ENCODE results near the gene GDA. TPM values are rescaled to one million over a fixed set of nuclear protein-coding genes. Genes with fewer than 3 reads are reported as not detected.
"Not testable (repeated sequence)": the region's sequence is repeated elsewhere in the genome, so short reads cannot be mapped to it uniquely, and the experiment has no call there.

Gene GDA
- polyA plus RNA-seq, 4 donors, result 33.1 to 210 (median 124) TPM

DNA sequence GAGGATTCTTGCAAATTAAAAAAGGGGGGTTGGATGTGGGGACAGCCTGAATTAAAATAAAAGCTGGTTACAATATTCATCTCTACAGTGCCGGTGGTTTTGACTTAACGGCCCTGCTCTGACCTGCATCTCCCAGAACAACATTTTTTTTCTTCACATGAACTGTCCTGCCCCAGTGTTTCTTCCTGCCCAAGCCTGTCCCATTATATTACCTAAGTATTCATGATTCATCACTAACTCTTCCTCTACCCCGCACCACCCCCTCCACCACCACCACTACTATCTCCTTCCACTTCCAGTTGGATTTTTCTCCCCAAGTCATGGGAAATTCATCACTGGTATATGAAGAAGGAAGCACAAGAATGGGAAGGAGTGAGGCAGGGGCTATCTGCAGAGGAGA, 125.7 kb downstream of the GDA start:
- Histone ChIP-seq H3K4me1 (ENCODE audit: control insufficient read depth in 3 of 3, insufficient read depth in 2 of 3, low read depth in 1 of 3, low read length in 2 of 3) (no peaks in the 10 kb centered on the region), H3K9me3 (ENCODE audit: control insufficient read depth in 2 of 2, insufficient read depth in 1 of 2, low read depth in 1 of 2, low read length in 1 of 2) (no peaks in the 10 kb centered on the region), H3K27ac (ENCODE audit: low read depth in 1 of 3, low read length in 2 of 3) (no peak overlapping the region), H3K27me3 (ENCODE audit: control insufficient read depth in 3 of 3, insufficient read depth in 3 of 3, low read length in 3 of 3) (no peaks in the 10 kb centered on the region), H3K4me3 (ENCODE audit: low read depth in 1 of 3, low read length in 3 of 3) (no peak overlapping the region), H3K36me3 (ENCODE audit: control insufficient read depth in 3 of 3, insufficient read depth in 2 of 3, low read depth in 1 of 3, low read length in 3 of 3) (no peaks in the 10 kb centered on the region)
- FAIRE-seq (no peak), DNase-seq (no peak)
- WGBS, 3 donors, result 86 to 98% (median 90%) methylated on average over 3 of the region's 3 CpGs

- no peaks in the 10 kb centered on the region for H3K27me3 ChIP-seq (ENCODE audit: control insufficient read depth in 3 of 3, insufficient read depth in 3 of 3, low read length in 3 of 3)
- H3K27ac ChIP-seq (ENCODE audit: low read depth in 1 of 3, low read length in 2 of 3), result no peak overlapping the region
- no peak overlapping the region for H3K4me3 ChIP-seq (ENCODE audit: low read depth in 1 of 3, low read length in 3 of 3)
- no peak for FAIRE-seq
- H3K36me3 ChIP-seq (ENCODE audit: control insufficient read depth in 3 of 3, insufficient read depth in 2 of 3, low read depth in 1 of 3, low read length in 3 of 3), result no peaks in the 10 kb centered on the region
- WGBS, 3 donors, result 78 to 82% (median 80%) methylated on average over 1 of the region's 1 CpG
- no peaks in the 10 kb centered on the region for H3K9me3 ChIP-seq (ENCODE audit: control insufficient read depth in 2 of 2, insufficient read depth in 1 of 2, low read depth in 1 of 2, low read length in 1 of 2)
- no peaks in the 10 kb centered on the region for H3K4me1 ChIP-seq (ENCODE audit: control insufficient read depth in 3 of 3, insufficient read depth in 2 of 3, low read depth in 1 of 3, low read length in 2 of 3)
- DNase-seq, result no peak
Observed at GRCh38 chr9:72276429-72276828, 127.2 kb downstream of the GDA start.

- Histone ChIP-seq H3K4me3 (ENCODE audit: low read depth in 1 of 3, low read length in 3 of 3) (no peak overlapping the region), H3K4me1 (ENCODE audit: control insufficient read depth in 3 of 3, insufficient read depth in 2 of 3, low read depth in 1 of 3, low read length in 2 of 3) (no peaks in the 10 kb centered on the region), H3K27ac (ENCODE audit: low read depth in 1 of 3, low read length in 2 of 3) (no peak overlapping the region), H3K36me3 (ENCODE audit: control insufficient read depth in 3 of 3, insufficient read depth in 2 of 3, low read depth in 1 of 3, low read length in 3 of 3) (no peaks in the 10 kb centered on the region), H3K9me3 (ENCODE audit: control insufficient read depth in 2 of 2, insufficient read depth in 1 of 2, low read depth in 1 of 2, low read length in 1 of 2) (no peaks in the 10 kb centered on the region), H3K27me3 (ENCODE audit: control insufficient read depth in 3 of 3, insufficient read depth in 3 of 3, low read length in 3 of 3) (no peaks in the 10 kb centered on the region)
- DNase-seq, result peak in 1 of 2 donors; percentile 59
- WGBS, 3 donors, result 24 to 49% (median 27%) methylated on average over 2 of the region's 2 CpGs
- FAIRE-seq, result no peak
Observed at GRCh38 chr9:72278959-72279358, 129.7 kb downstream of the GDA start.

DNA sequence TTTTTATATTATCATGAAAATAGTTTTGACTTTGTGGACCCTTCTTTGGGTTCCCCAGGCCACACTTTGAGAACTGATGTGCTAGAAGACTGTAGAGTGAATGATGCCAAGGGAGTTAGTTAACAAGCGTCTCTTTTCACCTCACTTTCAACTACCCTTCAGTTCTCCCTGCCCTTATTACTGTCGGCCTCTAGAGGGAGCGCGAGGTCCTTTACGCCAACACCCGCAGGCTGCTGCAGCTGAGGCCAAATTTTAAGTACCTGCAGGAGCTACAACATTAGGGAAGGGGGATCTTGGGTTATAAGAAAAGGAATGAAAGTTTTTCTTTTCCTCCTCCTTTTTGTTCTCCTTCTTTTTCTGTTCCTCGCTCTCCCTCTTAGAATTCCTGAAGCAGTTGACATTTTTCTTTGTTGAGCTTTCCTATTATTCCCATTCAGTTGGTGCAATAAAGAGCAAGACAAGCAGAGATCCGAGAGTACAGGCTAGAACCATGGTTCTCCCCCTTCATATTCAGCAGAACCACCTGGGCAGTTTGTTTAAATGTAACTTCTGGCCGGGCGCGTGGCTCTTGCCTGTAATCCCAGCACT, 131.8 kb downstream of the GDA start:
- 32 to 35% (median 34%) methylated on average over 11 of the region's 11 CpGs for WGBS, 3 donors
- no peak for FAIRE-seq

GRCh38 chr9:72289401-72289800, 140.2 kb downstream of the GDA start:
- FAIRE-seq, result no peak
- DNase-seq, result no peak

More for the DNA sequence above, 131.8 kb downstream of the GDA start:
- DNase-seq, result peak; percentile 72 to 78
- Histone ChIP-seq H3K27ac (ENCODE audit: low read depth in 1 of 3, low read length in 2 of 3) (no peak overlapping the region), H3K4me3 (ENCODE audit: low read depth in 1 of 3, low read length in 3 of 3) (no peak overlapping the region), H3K4me1 (ENCODE audit: control insufficient read depth in 3 of 3, insufficient read depth in 2 of 3, low read depth in 1 of 3, low read length in 2 of 3) (no peaks in the 10 kb centered on the region), H3K9me3 (ENCODE audit: control insufficient read depth in 2 of 2, insufficient read depth in 1 of 2, low read depth in 1 of 2, low read length in 1 of 2) (no peaks in the 10 kb centered on the region), H3K36me3 (ENCODE audit: control insufficient read depth in 3 of 3, insufficient read depth in 2 of 3, low read depth in 1 of 3, low read length in 3 of 3) (no peaks in the 10 kb centered on the region), H3K27me3 (ENCODE audit: control insufficient read depth in 3 of 3, insufficient read depth in 3 of 3, low read length in 3 of 3) (no peaks in the 10 kb centered on the region)

DNA sequence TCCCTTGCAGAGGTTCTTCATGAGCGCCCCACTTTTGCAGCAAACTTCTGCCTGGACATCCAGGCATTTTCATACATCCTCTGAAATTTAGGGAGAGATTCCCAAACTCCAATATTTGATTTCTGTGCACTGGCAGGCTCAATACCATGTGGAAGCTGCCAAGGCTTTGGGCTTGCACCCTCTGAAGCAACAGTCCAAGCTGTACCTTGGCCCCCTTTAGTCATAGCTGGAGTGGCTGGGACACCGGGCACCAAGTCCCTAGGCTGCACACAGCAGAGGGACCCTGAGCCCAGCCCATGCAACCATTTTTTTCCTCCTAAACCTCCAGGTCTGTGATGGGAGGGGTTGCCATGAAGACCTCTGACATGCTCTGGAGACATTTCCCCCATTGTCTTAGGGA, 141.1 kb downstream of the GDA start:
- no peak for FAIRE-seq
- no peak overlapping the region for H3K4me3 ChIP-seq (ENCODE audit: low read depth in 1 of 3, low read length in 3 of 3)
- no peaks in the 10 kb centered on the region for H3K27me3 ChIP-seq (ENCODE audit: control insufficient read depth in 3 of 3, insufficient read depth in 3 of 3, low read length in 3 of 3)
- no peak for DNase-seq
- peaks cover 0 to 17% of the 10 kb centered on the region in 2 donors for H3K9me3 ChIP-seq (ENCODE audit: control insufficient read depth in 2 of 2, insufficient read depth in 1 of 2, low read depth in 1 of 2, low read length in 1 of 2)
- WGBS, 3 donors, result 89 to 97% (median 93%) methylated on average over 2 of the region's 2 CpGs
- H3K27ac ChIP-seq (ENCODE audit: low read depth in 1 of 3, low read length in 2 of 3), result no peak overlapping the region
- peaks cover 0 to 25% (median 4%) of the 10 kb centered on the region in 3 donors for H3K4me1 ChIP-seq (ENCODE audit: control insufficient read depth in 3 of 3, insufficient read depth in 2 of 3, low read depth in 1 of 3, low read length in 2 of 3)
- H3K36me3 ChIP-seq (ENCODE audit: control insufficient read depth in 3 of 3, insufficient read depth in 2 of 3, low read depth in 1 of 3, low read length in 3 of 3), result no peaks in the 10 kb centered on the region

More at GRCh38 chr9:72289401-72289800, 140.2 kb downstream of the GDA start:
- Histone ChIP-seq H3K4me1 (ENCODE audit: control insufficient read depth in 3 of 3, insufficient read depth in 2 of 3, low read depth in 1 of 3, low read length in 2 of 3) (peaks cover 0 to 18% (median 4%) of the 10 kb centered on the region in 3 donors), H3K9me3 (ENCODE audit: control insufficient read depth in 2 of 2, insufficient read depth in 1 of 2, low read depth in 1 of 2, low read length in 1 of 2) (peaks cover 0 to 17% of the 10 kb centered on the region in 2 donors), H3K4me3 (ENCODE audit: low read depth in 1 of 3, low read length in 3 of 3) (no peak overlapping the region), H3K36me3 (ENCODE audit: control insufficient read depth in 3 of 3, insufficient read depth in 2 of 3, low read depth in 1 of 3, low read length in 3 of 3) (no peaks in the 10 kb centered on the region), H3K27me3 (ENCODE audit: control insufficient read depth in 3 of 3, insufficient read depth in 3 of 3, low read length in 3 of 3) (no peaks in the 10 kb centered on the region), H3K27ac (ENCODE audit: low read depth in 1 of 3, low read length in 2 of 3) (no peak overlapping the region)
- WGBS, 3 donors, result 59 to 75% (median 67%) methylated on average over 2 of the region's 2 CpGs

- not testable (repeated sequence) for H3K36me3 ChIP-seq (ENCODE audit: control insufficient read depth in 3 of 3, insufficient read depth in 2 of 3, low read depth in 1 of 3, low read length in 3 of 3); H3K27ac ChIP-seq (ENCODE audit: low read depth in 1 of 3, low read length in 2 of 3); H3K4me3 ChIP-seq (ENCODE audit: low read depth in 1 of 3, low read length in 3 of 3); DNase-seq; FAIRE-seq; H3K27me3 ChIP-seq (ENCODE audit: control insufficient read depth in 3 of 3, insufficient read depth in 3 of 3, low read length in 3 of 3)
- H3K4me1 ChIP-seq (ENCODE audit: control insufficient read depth in 3 of 3, insufficient read depth in 2 of 3, low read depth in 1 of 3, low read length in 2 of 3), result peaks cover 2 to 38% (median 4%) of the 10 kb centered on the region in 3 donors
- WGBS, 3 donors, result 76 to 80% (median 78%) methylated on average over 5 of the region's 5 CpGs
- peaks cover 0 to 17% of the 10 kb centered on the region in 2 donors for H3K9me3 ChIP-seq (ENCODE audit: control insufficient read depth in 2 of 2, insufficient read depth in 1 of 2, low read depth in 1 of 2, low read length in 1 of 2)
Observed at GRCh38 chr9:72291576-72291975, 142.3 kb downstream of the GDA start.

DNA sequence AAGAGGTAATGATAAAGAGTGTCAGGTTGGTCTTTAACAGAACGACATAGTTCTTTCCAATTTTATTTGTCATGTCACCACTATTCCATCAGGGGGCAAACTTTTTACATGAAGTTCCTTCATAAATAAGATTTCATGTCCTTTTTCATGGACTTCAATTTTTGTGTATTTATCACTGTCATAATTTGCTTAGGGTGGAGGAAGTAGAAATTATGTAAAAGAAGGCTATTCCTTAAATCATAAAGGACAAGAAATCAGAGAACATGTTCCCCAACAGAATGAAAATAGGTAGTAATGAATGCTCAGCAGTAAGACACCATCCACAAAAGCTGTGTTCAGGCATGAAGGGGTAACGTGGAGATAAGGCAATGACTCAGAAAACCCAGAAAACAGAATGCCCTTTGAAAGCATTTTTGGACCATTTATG, 143.0 kb downstream of the GDA start:
- peak overlapping the region in 1 of 3 donors; percentile 92 for H3K27ac ChIP-seq (ENCODE audit: low read depth in 1 of 3, low read length in 2 of 3)
- peaks cover 4 to 44% (median 4%) of the 10 kb centered on the region in 3 donors for H3K4me1 ChIP-seq (ENCODE audit: control insufficient read depth in 3 of 3, insufficient read depth in 2 of 3, low read depth in 1 of 3, low read length in 2 of 3)
- WGBS, 3 donors, result 11 to 25% (median 14%) methylated on average over 2 of the region's 2 CpGs
- DNase-seq (peak; percentile 55 to 57), FAIRE-seq (peak; percentile 76)
- no peak overlapping the region for H3K4me3 ChIP-seq (ENCODE audit: low read depth in 1 of 3, low read length in 3 of 3)
- no peaks in the 10 kb centered on the region for H3K36me3 ChIP-seq (ENCODE audit: control insufficient read depth in 3 of 3, insufficient read depth in 2 of 3, low read depth in 1 of 3, low read length in 3 of 3)
- H3K9me3 ChIP-seq (ENCODE audit: control insufficient read depth in 2 of 2, insufficient read depth in 1 of 2, low read depth in 1 of 2, low read length in 1 of 2), result peaks cover 0 to 17% of the 10 kb centered on the region in 2 donors
- H3K27me3 ChIP-seq (ENCODE audit: control insufficient read depth in 3 of 3, insufficient read depth in 3 of 3, low read length in 3 of 3), result no peaks in the 10 kb centered on the region
